OCI-M2 (cell line): ENCODE results near the gene TRIM27.
"Not testable (repeated sequence)": the region's sequence is repeated elsewhere in the genome, so short reads cannot be mapped to it uniquely, and the experiment has no call there.

ENCODE experiments used
- DNase-seq: peaks from one replicate; lab custom pipeline; 2025; ENCODE audit not compliant: unreplicated experiment; lab: John Stamatoyannopoulos, UW

Gene TRIM27, protein sequence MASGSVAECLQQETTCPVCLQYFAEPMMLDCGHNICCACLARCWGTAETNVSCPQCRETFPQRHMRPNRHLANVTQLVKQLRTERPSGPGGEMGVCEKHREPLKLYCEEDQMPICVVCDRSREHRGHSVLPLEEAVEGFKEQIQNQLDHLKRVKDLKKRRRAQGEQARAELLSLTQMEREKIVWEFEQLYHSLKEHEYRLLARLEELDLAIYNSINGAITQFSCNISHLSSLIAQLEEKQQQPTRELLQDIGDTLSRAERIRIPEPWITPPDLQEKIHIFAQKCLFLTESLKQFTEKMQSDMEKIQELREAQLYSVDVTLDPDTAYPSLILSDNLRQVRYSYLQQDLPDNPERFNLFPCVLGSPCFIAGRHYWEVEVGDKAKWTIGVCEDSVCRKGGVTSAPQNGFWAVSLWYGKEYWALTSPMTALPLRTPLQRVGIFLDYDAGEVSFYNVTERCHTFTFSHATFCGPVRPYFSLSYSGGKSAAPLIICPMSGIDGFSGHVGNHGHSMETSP

DNA sequence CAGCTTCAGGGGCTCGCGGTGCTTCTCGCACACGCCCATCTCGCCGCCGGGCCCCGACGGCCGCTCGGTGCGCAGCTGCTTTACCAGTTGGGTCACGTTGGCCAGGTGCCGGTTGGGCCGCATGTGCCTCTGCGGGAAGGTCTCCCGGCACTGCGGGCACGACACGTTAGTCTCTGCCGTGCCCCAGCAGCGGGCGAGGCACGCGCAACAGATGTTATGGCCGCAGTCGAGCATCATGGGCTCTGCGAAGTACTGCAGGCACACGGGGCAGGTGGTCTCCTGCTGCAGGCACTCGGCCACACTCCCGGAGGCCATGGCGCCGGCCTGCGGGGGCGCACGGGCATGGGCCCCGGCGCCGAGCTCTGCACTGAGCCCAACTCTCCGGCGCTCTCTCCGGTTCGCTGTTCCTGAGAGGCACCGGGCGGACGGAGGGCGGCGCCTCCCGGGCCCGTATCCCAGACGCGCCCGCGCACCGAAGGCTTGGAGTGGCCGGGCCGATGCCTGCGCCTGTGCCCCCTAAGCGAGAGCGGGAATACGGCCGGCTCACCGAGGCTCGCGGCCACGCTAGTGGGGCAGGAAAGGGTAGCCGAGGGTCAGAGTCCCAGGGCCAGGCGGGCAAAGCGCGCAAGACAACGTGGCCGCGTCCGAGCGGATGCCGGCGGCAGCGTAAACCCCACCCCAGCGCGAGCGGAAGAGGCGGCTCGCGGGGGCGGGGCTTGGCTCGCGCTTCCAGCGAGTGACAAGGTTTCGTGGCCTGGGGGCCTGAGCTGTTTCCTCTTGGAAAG is at the start of gene TRIM27:
TSS of gene TRIM27 (minus strand) at position 668 of the 785 bp plus-strand sequence. CDS start at position 315, 353 bp downstream.
- DNase-seq: peak; percentile 80

DNA sequence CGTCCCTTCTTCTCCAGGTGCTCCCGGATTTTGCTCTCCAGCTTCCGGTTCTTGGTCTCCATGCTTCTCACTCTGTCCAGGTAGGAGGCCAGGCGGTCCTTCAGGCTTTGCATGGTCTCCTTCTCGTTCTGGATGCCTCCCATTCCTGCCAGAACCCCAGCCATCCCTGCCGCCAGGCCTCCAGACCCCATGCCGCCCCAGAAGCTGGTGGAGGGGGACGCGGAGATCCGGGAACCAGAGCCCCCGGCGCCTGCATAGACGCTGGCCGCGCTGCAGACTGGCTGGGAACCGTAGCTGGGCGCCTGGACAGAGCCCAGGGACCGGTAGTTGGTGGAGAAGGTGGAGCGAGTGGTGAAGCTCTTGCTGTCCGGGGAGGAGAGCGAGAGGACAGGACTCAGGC is 46.3 kb upstream of the TRIM27 start:
- DNase-seq: not testable (repeated sequence)

DNA sequence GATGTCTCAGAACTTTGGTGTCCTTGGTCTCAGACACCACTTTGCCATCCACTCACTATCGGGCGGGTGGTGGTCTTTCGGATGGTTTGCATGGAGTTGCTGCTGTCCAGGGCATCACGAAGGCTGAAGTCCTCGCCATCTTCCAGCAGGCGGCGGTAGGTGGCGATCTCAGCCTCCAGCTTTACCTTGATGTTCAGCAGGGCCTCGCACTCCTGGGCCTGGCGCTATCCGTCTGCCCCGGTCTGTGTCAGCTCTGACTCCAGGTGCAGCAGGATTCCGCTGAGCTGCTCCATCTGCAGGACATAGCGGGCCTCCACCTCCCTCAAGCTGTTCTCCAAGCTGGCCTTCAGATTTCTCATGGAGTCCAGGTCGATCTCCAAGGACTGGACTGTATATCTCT is 45.3 kb upstream of the TRIM27 start:
- no peak for DNase-seq

DNA sequence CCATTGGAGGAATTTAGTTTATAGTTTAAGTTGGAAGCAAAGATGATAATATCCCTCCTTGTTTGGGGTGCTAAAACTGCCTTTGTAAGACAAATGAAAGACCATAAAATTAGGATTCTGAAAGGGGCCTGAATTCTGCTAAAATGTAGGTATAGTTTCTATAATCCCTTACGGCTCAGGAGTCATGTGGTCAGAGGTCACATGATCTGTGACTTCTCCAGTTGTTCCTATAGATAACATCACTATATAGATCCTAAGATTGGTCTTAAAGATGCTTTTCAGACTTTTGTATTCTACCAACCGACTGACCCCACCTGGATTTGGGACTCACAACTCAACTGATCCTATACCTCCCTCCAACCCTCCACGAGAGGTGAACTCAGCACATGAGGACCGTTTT is 44.7 kb upstream of the TRIM27 start:
- DNase-seq: no peak

DNA sequence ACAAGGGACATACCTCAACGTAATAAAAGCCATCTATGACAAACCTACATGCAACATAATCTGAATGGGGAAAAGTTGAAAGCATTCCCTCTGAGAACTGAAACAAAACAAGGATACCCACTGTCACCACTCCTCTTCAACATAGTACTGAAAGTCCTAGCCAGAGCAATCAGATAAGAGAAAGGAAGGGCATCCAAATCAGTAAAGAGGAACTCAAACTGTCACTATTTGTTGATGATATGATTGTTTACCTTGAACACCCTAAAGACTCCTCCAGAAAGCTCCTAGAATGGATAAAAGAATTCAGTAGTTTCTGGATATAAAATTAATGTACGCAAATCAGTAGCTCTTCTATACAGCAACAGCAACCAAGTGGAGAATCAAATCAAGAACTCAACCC is 41.9 kb upstream of the TRIM27 start:
- DNase-seq: no peak

DNA sequence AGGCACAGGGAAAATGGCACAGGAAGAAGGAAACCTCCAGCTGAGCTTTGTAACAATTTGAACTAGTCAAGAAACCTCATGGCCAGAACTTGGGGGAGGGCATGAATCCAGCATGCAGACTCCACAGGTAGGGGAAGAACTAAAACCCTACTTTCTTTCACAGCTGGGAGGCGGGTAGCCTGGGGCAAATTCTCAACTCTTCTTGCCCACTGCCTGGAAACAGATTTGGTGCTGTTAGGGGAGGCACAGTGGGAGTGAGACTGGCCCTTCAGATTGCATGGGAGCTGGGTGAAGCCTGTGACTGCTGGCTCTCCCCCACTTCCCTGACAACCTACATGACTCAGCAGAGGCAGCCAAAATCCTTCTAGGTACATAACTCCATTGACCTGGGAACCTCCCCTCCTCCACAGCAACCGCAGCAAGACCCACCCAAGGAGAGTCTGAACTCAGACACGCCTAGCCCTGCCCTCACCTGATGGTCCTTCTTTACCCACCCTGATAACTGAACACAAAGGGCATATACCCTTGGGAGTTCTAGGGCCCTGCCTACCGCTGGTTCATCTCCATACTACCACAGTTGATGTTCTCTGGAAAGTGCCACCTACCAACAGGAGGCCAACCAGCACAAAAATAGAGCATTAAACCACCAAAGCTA is 37.2 kb upstream of the TRIM27 start:
- no peak for DNase-seq

DNA sequence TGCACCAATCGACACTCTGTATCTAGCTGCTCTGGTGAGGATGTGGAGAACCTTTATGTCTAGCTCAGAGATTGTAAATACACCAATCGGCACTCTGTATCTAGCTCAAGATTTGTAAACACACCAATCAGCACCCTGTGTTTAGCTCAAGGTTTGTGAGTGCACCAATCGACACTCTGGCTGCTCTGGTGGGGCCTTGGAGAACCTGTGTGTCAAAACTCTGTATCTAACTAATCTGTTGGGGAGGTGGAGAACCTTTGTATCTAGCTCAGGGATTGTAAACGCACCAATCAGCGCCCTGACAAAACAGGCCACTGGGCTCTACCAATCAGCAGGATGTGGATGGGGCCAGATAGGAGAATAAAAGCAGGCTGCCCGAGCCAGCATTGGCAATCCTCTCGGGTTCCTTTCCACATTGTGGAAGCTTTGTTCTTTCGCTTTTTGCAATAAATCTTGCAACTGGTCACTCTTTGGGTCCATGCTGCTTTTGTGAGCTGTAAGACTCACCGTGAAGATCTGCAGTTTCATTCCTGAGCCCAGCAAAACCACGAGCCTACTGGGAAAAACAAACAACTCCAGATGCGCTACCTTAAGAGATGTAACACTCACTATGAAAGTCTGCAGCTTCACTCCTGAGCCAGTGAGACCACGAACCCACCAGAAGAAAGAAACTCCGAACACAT is 34.9 kb upstream of the TRIM27 start:
- not testable (repeated sequence) for DNase-seq

DNA sequence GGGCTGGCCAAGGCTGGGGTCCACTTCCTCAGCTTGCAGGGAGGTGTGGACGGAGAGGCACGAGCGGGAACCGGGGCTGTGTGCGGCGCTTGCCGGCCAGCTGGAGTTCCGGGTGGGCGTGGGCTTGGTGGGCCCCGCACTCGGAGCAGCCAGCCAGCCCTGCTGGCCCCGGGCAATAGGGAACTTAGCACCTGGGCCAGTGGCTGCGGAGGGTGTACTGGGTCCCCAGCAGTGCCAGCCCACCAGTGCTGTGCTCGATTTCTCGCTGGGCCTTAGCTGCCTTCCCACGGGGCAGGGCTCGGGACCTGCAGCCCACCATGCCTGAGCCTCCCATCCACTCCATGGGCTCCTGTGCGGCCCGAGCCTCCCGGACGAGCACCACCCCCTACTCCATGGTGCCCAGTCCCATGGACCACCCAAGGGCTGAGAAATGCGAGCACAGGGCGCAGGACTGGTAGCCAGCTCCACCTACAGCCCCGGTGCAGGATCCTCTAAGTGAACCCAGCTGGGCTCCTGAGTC is 34.1 kb upstream of the TRIM27 start:
- not testable (repeated sequence) for DNase-seq

DNA sequence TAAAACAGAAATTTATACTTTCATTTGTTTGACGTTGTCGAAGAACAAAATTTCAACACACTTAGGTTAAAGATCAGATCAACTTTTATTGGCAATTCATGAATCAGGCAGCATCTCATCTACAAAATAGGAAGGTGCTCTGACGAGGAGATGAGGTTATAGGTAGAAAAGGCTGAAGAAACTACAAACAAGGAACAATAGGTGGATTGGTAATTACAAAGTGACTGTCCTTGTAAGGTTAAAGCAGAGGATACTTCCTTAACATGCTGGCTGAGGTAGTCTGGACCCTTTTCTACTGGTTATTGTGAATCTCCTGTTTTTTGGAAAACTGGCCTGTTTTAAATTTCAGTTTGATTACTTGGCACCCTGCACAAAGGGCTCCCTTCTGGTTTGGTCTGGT is 32.5 kb upstream of the TRIM27 start:
- no peak for DNase-seq

DNA sequence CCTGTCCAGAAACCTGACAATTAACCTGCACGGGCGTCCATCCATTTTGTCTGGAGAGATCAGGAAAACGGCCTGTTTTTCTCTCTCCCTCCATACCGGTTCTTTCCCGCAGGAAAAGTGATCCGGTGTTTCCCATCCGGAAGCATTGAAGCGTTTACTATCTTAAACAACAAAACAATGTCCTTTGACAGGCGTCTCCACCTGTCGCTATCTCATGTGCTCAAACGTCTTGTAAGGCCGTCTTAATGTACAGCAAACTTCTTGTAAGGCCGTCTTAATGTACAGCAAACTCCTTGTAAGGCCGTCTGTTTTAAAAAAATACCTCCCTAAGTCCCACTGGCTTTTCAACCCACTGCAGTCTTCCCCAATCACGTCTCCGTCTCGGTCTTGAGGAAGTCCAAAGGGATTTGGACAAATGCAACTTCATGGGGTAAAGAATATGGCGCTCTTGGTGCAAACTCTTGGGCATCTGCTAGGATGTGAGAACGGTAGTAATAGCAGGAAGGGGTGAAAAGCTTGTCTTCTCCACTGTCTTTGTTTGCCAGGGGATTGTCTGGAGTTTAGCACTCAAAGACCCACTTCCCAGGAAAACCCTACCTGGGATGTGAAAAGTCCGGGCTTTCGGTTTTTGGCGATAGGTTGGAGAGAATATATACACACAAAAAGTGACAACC is 29.9 kb upstream of the TRIM27 start:
- no peak for DNase-seq

DNA sequence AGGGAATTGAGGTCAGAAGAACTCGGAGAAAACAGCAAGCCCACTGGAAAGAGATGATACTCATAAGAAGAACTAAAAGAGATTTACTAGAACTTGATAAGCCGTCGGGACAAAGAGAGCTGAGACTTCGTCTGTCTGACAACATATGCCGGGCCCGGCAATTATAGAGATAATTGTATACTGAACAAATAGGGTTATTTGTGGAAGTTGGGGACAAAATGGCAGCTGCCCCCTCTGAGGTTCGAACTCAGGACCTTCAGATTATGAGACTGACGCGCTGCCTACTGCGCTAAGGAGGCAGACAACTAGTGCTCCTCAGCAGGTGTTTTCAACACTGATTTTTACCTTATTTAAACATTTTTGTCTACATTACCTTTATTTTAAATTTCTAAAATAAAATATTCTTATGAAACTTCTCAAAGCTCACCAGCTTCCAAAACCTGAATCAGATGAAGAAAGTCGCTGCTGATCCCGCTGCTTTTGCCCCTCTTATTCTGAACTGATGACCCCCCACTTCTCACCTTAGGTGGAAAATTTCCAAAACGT is 29.3 kb upstream of the TRIM27 start:
- peak; percentile 80 for DNase-seq

DNA sequence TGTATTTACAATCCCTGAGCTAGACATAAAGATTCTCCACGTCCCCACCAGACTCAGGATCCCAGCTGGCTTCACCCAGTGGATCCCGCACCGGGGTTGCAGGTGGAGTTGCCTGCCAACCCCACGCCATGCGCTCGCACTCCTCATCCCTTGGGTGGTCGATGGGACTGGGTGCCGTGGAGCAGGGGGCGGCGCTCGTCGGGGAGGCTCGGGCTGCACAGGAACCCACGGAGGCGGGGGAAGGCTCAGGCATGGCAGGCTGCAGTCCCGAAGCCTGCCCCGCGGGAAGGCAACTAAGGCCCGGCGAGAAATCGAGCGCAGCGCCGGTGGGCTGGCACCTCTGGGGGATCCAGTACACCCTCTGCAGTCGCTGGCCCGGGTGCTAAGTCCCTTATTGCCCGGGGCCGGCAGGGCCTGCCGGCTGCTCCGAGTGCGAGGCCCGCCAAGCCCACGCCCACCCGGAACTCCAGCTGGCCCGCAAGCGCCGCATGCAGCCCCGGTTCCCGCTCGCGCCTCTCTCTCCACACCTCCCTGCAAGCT is 25.9 kb upstream of the TRIM27 start:
- not testable (repeated sequence) for DNase-seq

DNA sequence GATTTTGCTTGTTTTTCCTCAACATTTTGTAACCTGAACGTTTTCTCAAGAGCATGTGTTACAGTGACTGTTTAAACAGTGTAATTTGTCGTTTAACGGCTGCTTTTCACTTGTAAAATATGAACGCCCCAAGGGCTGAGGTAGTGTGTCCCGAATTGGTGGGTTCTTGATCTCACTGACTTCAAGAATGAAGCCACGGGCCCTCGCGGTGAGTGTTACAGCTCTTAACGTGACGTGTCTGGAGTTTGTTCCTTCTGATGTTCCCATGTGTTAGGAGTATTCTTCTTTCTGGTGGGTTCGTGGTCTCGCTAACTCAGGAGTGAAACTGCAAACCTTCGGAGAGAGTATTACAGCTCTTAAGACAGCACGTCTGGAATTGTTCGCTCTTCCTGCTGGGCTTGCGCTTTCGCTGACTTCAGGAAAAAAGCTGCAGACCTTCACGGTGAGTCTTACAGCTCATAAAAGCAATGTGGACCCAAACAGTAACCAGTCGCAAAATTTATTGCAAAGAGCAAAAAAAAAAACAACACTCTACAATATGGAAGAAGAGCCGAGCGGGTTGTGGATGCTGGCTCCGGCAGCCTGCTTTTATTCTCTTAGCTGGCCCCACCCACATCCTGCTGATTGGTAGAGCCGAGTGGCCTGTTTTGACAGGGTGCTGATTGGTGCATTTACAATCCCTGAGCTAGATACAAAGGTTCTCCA is 25.1 kb upstream of the TRIM27 start:
- DNase-seq: no peak

DNA sequence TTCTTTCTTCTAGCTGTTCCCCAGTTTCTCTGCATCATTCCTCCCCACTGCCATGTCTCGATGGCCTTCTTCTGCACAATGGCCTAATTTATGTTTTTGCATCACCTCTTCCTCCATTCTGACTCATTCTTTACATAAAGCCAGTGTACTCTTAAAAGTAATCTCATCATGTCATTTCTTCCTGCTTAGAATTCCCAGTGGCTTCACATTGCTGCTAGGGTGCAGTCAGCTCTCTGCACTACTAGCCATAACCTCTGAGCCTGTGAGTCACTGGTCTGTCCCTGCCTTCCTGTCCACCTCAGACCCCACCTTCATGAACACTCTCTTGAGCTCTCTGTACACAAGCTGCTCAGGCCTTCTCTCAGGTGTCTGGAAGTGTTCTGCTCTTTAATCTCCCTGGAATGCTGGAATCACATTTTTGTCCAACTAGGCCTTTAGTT is 24.1 kb upstream of the TRIM27 start:
- DNase-seq: no peak

DNA sequence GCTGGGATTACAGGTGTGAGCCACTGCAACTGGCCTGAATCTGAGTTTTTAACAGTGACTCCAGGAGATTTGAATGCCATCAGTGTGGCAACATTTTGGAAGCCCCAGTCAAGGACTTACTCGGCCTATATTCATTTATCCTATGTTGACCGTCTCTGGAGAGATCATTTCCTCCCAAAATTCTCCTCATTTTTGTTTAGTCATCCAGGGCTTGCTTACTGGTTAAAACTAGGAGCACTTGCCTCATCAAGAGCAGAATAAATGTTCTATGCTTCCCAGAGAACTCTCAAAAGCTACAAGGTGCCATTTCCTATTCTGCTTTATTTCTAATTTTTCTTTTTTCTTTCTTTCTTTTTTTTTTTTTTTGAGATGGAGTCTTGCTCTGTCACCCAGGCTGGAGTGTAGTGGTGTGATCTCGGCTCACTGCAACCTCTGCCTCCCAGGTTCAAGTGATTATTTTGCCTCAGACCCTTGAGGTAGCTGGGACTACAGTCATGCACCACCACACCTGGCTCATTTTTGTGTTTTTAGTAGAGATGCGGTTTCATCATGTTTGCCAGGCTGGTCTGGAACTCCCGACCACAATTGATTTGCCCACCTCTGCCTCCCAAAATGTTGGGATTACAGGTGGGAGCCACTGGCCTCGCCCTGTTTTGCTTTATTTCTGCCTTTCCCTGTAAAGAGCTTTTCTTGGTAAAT is 23.4 kb upstream of the TRIM27 start:
- no peak for DNase-seq

DNA sequence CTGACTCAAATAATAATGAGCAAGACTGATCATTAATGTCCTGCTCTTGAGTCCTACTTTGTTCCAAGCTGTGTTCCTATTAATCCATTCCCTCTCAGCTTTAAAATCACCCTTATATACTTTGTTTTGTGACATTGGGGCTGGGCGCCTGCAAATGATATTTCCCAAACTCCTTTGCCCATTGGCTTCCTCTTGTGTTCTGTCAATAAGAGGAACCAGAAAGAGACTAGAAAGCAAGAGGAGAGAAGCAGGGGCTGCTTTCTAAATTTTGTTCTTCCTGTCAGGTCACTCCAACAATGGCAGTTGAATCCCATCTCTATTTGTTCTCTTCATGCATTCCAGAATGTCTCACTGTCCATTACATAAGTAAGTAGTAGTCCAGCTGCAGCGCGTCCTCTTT is 21.6 kb upstream of the TRIM27 start:
- DNase-seq: no peak

DNA sequence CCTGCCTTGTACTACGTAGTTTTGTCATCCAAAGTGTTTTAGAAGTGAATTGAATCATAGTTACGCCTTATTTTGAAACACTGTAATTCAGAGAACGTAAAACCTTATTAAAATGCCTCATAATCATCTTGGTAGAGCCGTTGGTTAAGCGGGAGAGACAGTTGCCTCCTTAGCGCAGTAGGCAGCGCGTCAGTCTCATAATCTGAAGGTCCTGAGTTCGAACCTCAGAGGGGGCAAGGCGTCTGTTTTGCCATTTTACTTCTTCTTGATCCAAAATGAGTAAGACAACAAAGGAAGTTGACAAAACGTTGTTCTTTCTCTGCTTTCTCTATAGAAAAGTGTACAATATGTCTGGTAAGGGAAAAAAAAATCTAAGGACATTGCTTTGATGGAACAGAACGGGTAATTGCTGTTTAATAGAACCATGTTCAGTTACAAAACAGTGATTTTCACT is 20.7 kb upstream of the TRIM27 start:
- DNase-seq: peak; percentile 86
